ENCODE measurements around the gene TTC21A. TPM values are rescaled to one million over a fixed set of nuclear protein-coding genes. Genes with fewer than 3 reads are reported as not detected.
A peak's percentile ranks its signal among the peaks of the same experiment; 100 is the strongest.

TTC21A gene
- total RNA-seq, 1 experiment from 2014 or later: 5.6 TPM

DNA sequence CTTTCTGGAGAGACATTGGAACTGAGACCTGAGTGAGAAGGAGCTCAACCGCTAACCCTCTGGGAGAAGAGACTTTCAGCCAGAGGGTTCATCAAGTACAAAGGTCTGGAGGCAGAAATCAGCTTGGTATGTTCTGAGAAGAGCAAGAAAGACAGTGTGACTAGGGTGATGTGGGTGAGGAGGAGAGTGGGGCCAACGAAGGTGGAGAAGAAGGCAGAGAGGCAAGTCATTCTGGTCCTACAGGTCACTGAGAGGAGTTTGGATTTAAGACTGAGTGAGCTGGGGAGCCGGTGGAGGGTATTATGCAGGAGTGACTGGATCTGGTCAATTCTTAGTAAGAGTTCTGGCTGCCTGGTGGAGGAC, 72.7 kb downstream of the TTC21A start:
- no peaks in the 10 kb centered on the region for H3K9me3 ChIP-seq (ENCODE audit: control insufficient read depth in 1 of 2, insufficient read depth in 1 of 2, low read depth in 1 of 2, low read length in 2 of 2)
- TF ChIP-seq ATF3 (IDR thresholded peaks at IDR 0.05) (no peak), TCF7L2 (IDR thresholded peaks at IDR 0.05; ENCODE audit: borderline replicate concordance, extremely low read depth, insufficient read depth, insufficient read length) (no peak)
- RAD21 ChIA-PET (ENCODE audit: low non-redundant PET in 1 of 2, low total read pairs in 2 of 2, uncharacterized antibody in 2 of 2, unreplicated experiment in 2 of 2): no interaction called here
- H4K20me1 ChIP-seq (ENCODE audit: insufficient read depth): no peaks in the 10 kb centered on the region
- no peak overlapping the region for H2AFZ ChIP-seq (ENCODE audit: low read depth, low read length, poor library complexity, severe bottlenecking)
- intact Hi-C loops (cut with micrococcal nuclease): loop anchor here (5.0 kb wide), 1 partner anchor 78 kb away; no protein-coding TSS in a partner anchor
- ATAC-seq: no peak
- peak overlapping the region; percentile 94 for H3K4me2 ChIP-seq (ENCODE audit: low read length)
- BruUV-seq (replicated peaks): no TSS peak
- H3K79me2 ChIP-seq (ENCODE audit: insufficient read depth, low read length): no peaks in the 10 kb centered on the region
- POLR2A ChIA-PET: no interaction called here
- peak overlapping the region; percentile 38 to 57 for H3K4me3 ChIP-seq (replicated peaks in 1 of 2; ENCODE audit: low read depth in 1 of 2, low read length in 2 of 2)
- CTCF ChIA-PET: no interaction called here
- no peaks in the 10 kb centered on the region for H3K9me2 ChIP-seq (ENCODE audit: insufficient read depth)
- no peak for DNase-seq (ENCODE audit: low read depth, low spot score)
- H3K9ac ChIP-seq (ENCODE audit: low read length): peak overlapping the region; percentile 57
- H3K36me3 ChIP-seq (ENCODE audit: control insufficient read depth in 1 of 2, insufficient read depth in 2 of 2, low read length in 2 of 2): no peaks in the 10 kb centered on the region
- H3K27ac ChIP-seq (ENCODE audit: low read depth, low read length): peak overlapping the region; percentile 10; the same call in 1 of the 2 replicates
- H3K4me1 ChIP-seq (ENCODE audit: control insufficient read depth in 1 of 2, insufficient read depth in 2 of 2, low read length in 2 of 2): peaks cover 38 to 56% of the 10 kb centered on the region in 2 experiments
- H3K27me3 ChIP-seq (ENCODE audit: insufficient read depth, low read length): no peaks in the 10 kb centered on the region

- DNase-seq (ENCODE audit: low read depth, low spot score) (peak; percentile 77), ATAC-seq (peak; percentile 89)
- no peaks in the 10 kb centered on the region for H3K9me3 ChIP-seq (ENCODE audit: control insufficient read depth in 1 of 2, insufficient read depth in 1 of 2, low read depth in 1 of 2, low read length in 2 of 2)
- peak overlapping the region; percentile 38 to 57 for H3K4me3 ChIP-seq (replicated peaks in 1 of 2; ENCODE audit: low read depth in 1 of 2, low read length in 2 of 2)
- peak overlapping the region; percentile 57 for H3K9ac ChIP-seq (ENCODE audit: low read length)
- no peaks in the 10 kb centered on the region for H3K36me3 ChIP-seq (ENCODE audit: control insufficient read depth in 1 of 2, insufficient read depth in 2 of 2, low read length in 2 of 2)
- BruUV-seq (replicated peaks): no TSS peak
- H3K4me2 ChIP-seq (ENCODE audit: low read length): peak overlapping the region; percentile 94
- no peaks in the 10 kb centered on the region for H3K27me3 ChIP-seq (ENCODE audit: insufficient read depth, low read length)
- POLR2A ChIA-PET: no interaction called here
- peaks cover 38 to 51% of the 10 kb centered on the region in 2 experiments for H3K4me1 ChIP-seq (ENCODE audit: control insufficient read depth in 1 of 2, insufficient read depth in 2 of 2, low read length in 2 of 2)
- TF ChIP-seq, protein P1, sequence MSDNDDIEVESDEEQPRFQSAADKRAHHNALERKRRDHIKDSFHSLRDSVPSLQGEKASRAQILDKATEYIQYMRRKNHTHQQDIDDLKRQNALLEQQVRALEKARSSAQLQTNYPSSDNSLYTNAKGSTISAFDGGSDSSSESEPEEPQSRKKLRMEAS (IDR thresholded peaks at IDR 0.05): peak; percentile 74
- TF ChIP-seq POLR2A (IDR thresholded peaks at IDR 0.05; ENCODE audit: borderline replicate concordance, extremely low read depth, insufficient read depth, insufficient read length) (no peak), FOSL1 (IDR thresholded peaks at IDR 0.05; ENCODE audit: low read depth) (no peak), EGR1 (IDR thresholded peaks at IDR 0.05; ENCODE audit: low read depth) (peak; percentile 55; the same call in 1 of the 2 replicates), ZNF274 (IDR thresholded peaks at IDR 0.05; ENCODE audit: low read depth, low read length) (no peak), TCF7L2 (IDR thresholded peaks at IDR 0.05; ENCODE audit: borderline replicate concordance, extremely low read depth, insufficient read depth, insufficient read length) (peak; percentile 65), SRF (IDR thresholded peaks at IDR 0.05; ENCODE audit: low read depth) (no peak), EZH2 (IDR thresholded peaks at IDR 0.05) (no peak), YY1 (IDR thresholded peaks at IDR 0.05; ENCODE audit: extremely low read depth, insufficient replicate concordance, low read depth, low read length) (no peak), SP1 (IDR thresholded peaks at IDR 0.05; ENCODE audit: low read depth) (no peak; the same call in 1 of the 2 replicates), ATF3 (IDR thresholded peaks at IDR 0.05) (no peak), CTCF (IDR thresholded peaks at IDR 0.05 in 2 of 3, conservative IDR thresholded peaks at IDR 0.05 in 1 of 3; ENCODE audit: borderline replicate concordance in 1 of 3, insufficient read depth in 1 of 3, low read depth in 2 of 3, low read length in 2 of 3) (0 out of 6 replicates have a peak, but pooled peaks of 1 of the 3 experiments have one; percentile 8), POLR2AphosphoS5 (IDR thresholded peaks at IDR 0.05; ENCODE audit: low read depth, low read length) (peak; percentile 53), CEBPB (IDR thresholded peaks at IDR 0.05; ENCODE audit: low read depth) (no peak), EZH2phosphoT487 (IDR thresholded peaks at IDR 0.05; ENCODE audit: borderline replicate concordance) (no peak)
- no peaks in the 10 kb centered on the region for H3K79me2 ChIP-seq (ENCODE audit: insufficient read depth, low read length)
- RAD21 ChIA-PET (ENCODE audit: low non-redundant PET in 1 of 2, low total read pairs in 2 of 2, uncharacterized antibody in 2 of 2, unreplicated experiment in 2 of 2): no interaction called here
- no peaks in the 10 kb centered on the region for H4K20me1 ChIP-seq (ENCODE audit: insufficient read depth)
- H2AFZ ChIP-seq (ENCODE audit: low read depth, low read length, poor library complexity, severe bottlenecking): peak overlapping the region; percentile 90
- H3K9me2 ChIP-seq (ENCODE audit: insufficient read depth): no peaks in the 10 kb centered on the region
- peak overlapping the region; percentile 10; the same call in 1 of the 2 replicates for H3K27ac ChIP-seq (ENCODE audit: low read depth, low read length)
- CTCF ChIA-PET: no interaction called here
- intact Hi-C loops (cut with micrococcal nuclease): loop anchor here (5.0 kb wide), 1 partner anchor 78 kb away; no protein-coding TSS in a partner anchor
Observed at GRCh38 chr3:39180546-39181346, 73.3 kb downstream of the TTC21A start.

Measured in HCT116 (cell line).